Activated naive CD4-positive, alpha-beta T cell treated with anti-CD3 and anti-CD28 coated beads, Interleukin-2, amount 10 ng/mL, durations not matched to agents 7 days and 5 days (primary cell): ENCODE data around the gene SLC25A1.

Source experiments
- CTCF ChIA-PET: fragments of 350-600 bp; sonication (Branson Sonifier 250); formaldehyde crosslinking; loops from one replicate; lab custom pipeline; 2021; ENCODE audit warnings: antibody characterized with exemption; lab: Charles Lee
- DNase-seq: peaks from one replicate; pipeline ENCODE4 v3.0.0-alpha.2; 2020
- H3K27ac Mint-ChIP-seq: one replicate; pipeline ENCODE4 v1.8.0; 2021; ENCODE audit warnings: mild to moderate bottlenecking, moderate library complexity, mixed read lengths
- H3K27me3 Mint-ChIP-seq: one replicate; pipeline ENCODE4 v1.8.0; 2021; ENCODE audit warnings: mild to moderate bottlenecking, mixed read lengths
- H3K36me3 Mint-ChIP-seq: one replicate; pipeline ENCODE4 v1.8.0; 2021; ENCODE audit warnings: mixed read lengths
- H3K4me1 Mint-ChIP-seq: one replicate; pipeline ENCODE4 v1.8.0; 2021; ENCODE audit warnings: mixed read lengths
- H3K4me3 Mint-ChIP-seq: one replicate; pipeline ENCODE4 v1.8.0; 2021; ENCODE audit warnings: mild to moderate bottlenecking, moderate library complexity, mixed read lengths
- H3K9me3 Mint-ChIP-seq: one replicate; pipeline ENCODE4 v1.8.0; 2021; ENCODE audit warnings: mixed read lengths

The SLC25A1 gene

GRCh38 chr22:19197997-19198865 is 19.7 kb upstream of the SLC25A1 start:
- Mint-ChIP-seq H3K27ac (no peak overlapping the region), H3K27me3 (peaks cover 12% of the 10 kb centered on the region), H3K4me1 (peaks cover 15% of the 10 kb centered on the region), H3K9me3 (no peaks in the 10 kb centered on the region), H3K4me3 (no peak overlapping the region), H3K36me3 (no peaks in the 10 kb centered on the region)
- no peak for DNase-seq
- CTCF ChIA-PET = interaction anchor here (1.5 kb wide), 1 partner anchor 432 kb away, joined by 3 read pairs; no protein-coding TSS in a partner anchor

- Mint-ChIP-seq H3K36me3 (no peaks in the 10 kb centered on the region), H3K4me1 (peaks cover 15% of the 10 kb centered on the region), H3K9me3 (no peaks in the 10 kb centered on the region), H3K27me3 (peaks cover 17% of the 10 kb centered on the region), H3K4me3 (no peak overlapping the region), H3K27ac (no peak overlapping the region)
- CTCF ChIA-PET = no interaction called here
- DNase-seq = no peak
These were observed 18.5 kb upstream of the SLC25A1 start for GRCh38 chr22:19196841-19197612.

- Mint-ChIP-seq H3K27me3 (peaks cover 17% of the 10 kb centered on the region), H3K27ac (no peak overlapping the region), H3K4me3 (no peak overlapping the region), H3K4me1 (peaks cover 15% of the 10 kb centered on the region), H3K36me3 (no peaks in the 10 kb centered on the region), H3K9me3 (no peaks in the 10 kb centered on the region)
- DNase-seq = peak; percentile 35
- CTCF ChIA-PET = no interaction called here
These were observed 17.5 kb upstream of the SLC25A1 start for GRCh38 chr22:19195796-19196731.

- H3K4me1 Mint-ChIP-seq = peaks cover 15% of the 10 kb centered on the region
- no peak overlapping the region for H3K4me3 Mint-ChIP-seq
- no peak for DNase-seq
- H3K27ac Mint-ChIP-seq = no peak overlapping the region
- CTCF ChIA-PET = no interaction called here
- peaks cover 22% of the 10 kb centered on the region for H3K27me3 Mint-ChIP-seq
- H3K36me3 Mint-ChIP-seq = no peaks in the 10 kb centered on the region
- H3K9me3 Mint-ChIP-seq = no peaks in the 10 kb centered on the region
These were observed 16.4 kb upstream of the SLC25A1 start for GRCh38 chr22:19194766-19195536.

- H3K27me3 Mint-ChIP-seq = peaks cover 23% of the 10 kb centered on the region
- H3K4me1 Mint-ChIP-seq = peaks cover 15% of the 10 kb centered on the region
- H3K36me3 Mint-ChIP-seq = no peaks in the 10 kb centered on the region
- CTCF ChIA-PET = interaction anchor here (1.2 kb wide), 1 partner anchor 523 kb away, joined by 3 read pairs; no protein-coding TSS in a partner anchor
- no peak overlapping the region for H3K4me3 Mint-ChIP-seq
- no peaks in the 10 kb centered on the region for H3K9me3 Mint-ChIP-seq
- H3K27ac Mint-ChIP-seq = no peak overlapping the region
- DNase-seq = no peak
These were observed 15.3 kb upstream of the SLC25A1 start for GRCh38 chr22:19193879-19194278.

GRCh38 chr22:19187716-19188563 is 9.4 kb upstream of the SLC25A1 start:
- CTCF ChIA-PET = no interaction called here
- Mint-ChIP-seq H3K36me3 (no peaks in the 10 kb centered on the region), H3K9me3 (no peaks in the 10 kb centered on the region)

GRCh38 chr22:19184276-19184997 is 5.9 kb upstream of the SLC25A1 start:
- H3K4me1 Mint-ChIP-seq = peaks cover 18% of the 10 kb centered on the region
- no peak overlapping the region for H3K4me3 Mint-ChIP-seq
- no peak for DNase-seq
- no peaks in the 10 kb centered on the region for H3K9me3 Mint-ChIP-seq
- no peaks in the 10 kb centered on the region for H3K36me3 Mint-ChIP-seq
- no peak overlapping the region for H3K27ac Mint-ChIP-seq
- H3K27me3 Mint-ChIP-seq = peaks cover 32% of the 10 kb centered on the region
- CTCF ChIA-PET = interaction anchor here (0.9 to 1.0 kb wide), 2 partner anchors 9 to 293 kb away, joined by 3 to 4 read pairs; no protein-coding TSS in a partner anchor

More at GRCh38 chr22:19187716-19188563, 9.4 kb upstream of the SLC25A1 start:
- Mint-ChIP-seq H3K4me1 (no peaks in the 10 kb centered on the region), H3K27me3 (peaks cover 31% of the 10 kb centered on the region), H3K4me3 (no peak overlapping the region), H3K27ac (no peak overlapping the region)
- DNase-seq = no peak

- DNase-seq = no peak
- peaks cover 22% of the 10 kb centered on the region for H3K4me1 Mint-ChIP-seq
- H3K36me3 Mint-ChIP-seq = no peaks in the 10 kb centered on the region
- CTCF ChIA-PET = interaction anchor here (1.1 to 1.2 kb wide), 2 partner anchors 154 to 447 kb away, joined by 3 read pairs; no protein-coding TSS in a partner anchor
- H3K27me3 Mint-ChIP-seq = peaks cover 32% of the 10 kb centered on the region
- no peak overlapping the region for H3K4me3 Mint-ChIP-seq
- H3K9me3 Mint-ChIP-seq = no peaks in the 10 kb centered on the region
- no peak overlapping the region for H3K27ac Mint-ChIP-seq
These were observed 4.7 kb upstream of the SLC25A1 start for GRCh38 chr22:19183216-19183615.

- H3K27ac Mint-ChIP-seq = peak overlapping the region; percentile 52
- no peak for DNase-seq
- CTCF ChIA-PET = interaction anchor here (1.1 to 1.2 kb wide), 2 partner anchors 154 to 447 kb away, joined by 3 read pairs; no protein-coding TSS in a partner anchor
- peaks cover 22% of the 10 kb centered on the region for H3K4me1 Mint-ChIP-seq
- H3K36me3 Mint-ChIP-seq = no peaks in the 10 kb centered on the region
- no peak overlapping the region for H3K4me3 Mint-ChIP-seq
- H3K9me3 Mint-ChIP-seq = no peaks in the 10 kb centered on the region
- peaks cover 32% of the 10 kb centered on the region for H3K27me3 Mint-ChIP-seq
These were observed 4.1 kb upstream of the SLC25A1 start for GRCh38 chr22:19182472-19183157.

- CTCF ChIA-PET = interaction anchor here (1.2 to 1.4 kb wide), 2 partner anchors 295 to 448 kb away, joined by 3 to 4 read pairs; no protein-coding TSS in a partner anchor
These were observed 3.4 kb upstream of the SLC25A1 start for GRCh38 chr22:19181786-19182471.

More at GRCh38 chr22:19181786-19182471, 3.4 kb upstream of the SLC25A1 start:
- peaks cover 23% of the 10 kb centered on the region for H3K4me1 Mint-ChIP-seq
- no peak overlapping the region for H3K4me3 Mint-ChIP-seq
- H3K27ac Mint-ChIP-seq = no peak overlapping the region
- H3K36me3 Mint-ChIP-seq = no peaks in the 10 kb centered on the region
- H3K9me3 Mint-ChIP-seq = no peaks in the 10 kb centered on the region
- DNase-seq = no peak
- H3K27me3 Mint-ChIP-seq = peaks cover 32% of the 10 kb centered on the region
